ENCODE results near the gene FAM13B.
"Not testable (repeated sequence)": the region's sequence is repeated elsewhere in the genome, so short reads cannot be mapped to it uniquely, and the experiment has no call there.

Gene FAM13B

DNA sequence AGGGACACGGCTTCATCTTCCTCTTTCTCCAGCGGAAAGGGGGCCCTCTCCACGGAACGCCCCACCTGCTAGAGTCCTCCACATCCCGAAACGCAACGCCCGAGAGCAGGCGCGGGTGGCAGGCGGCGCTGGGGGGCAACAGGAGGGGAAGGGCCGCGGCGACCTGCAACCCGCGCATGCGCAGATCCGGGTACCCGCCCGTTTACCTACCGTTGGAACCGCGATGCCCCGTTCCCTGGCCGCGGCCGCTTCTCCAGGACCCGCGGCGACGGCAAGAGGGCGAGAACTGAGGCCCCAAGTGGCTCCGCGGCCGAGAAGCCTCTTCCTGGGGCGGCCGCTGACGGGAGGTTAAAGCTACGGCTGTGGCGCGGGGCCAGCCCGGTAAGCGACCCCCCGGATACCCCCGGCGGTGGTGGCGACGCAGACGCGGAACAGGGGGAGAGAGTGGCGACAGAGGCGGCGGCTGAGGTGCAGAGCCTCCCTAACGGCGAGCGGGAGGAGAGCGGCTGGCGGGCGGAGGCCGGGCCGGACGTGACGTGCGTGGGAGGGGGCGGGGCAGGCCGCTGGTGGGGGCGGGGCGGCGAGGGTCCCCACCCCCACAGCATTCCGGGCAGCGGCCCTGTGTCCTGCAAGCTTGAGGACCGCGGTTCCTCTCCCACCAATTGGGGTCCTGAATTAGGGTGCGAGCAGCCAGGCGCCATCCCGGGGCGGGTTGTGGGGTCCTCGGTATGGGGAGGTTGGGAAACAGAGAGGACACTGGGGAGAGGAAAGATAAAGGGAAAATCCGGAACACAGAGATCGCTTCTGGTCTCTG is at the start of gene FAM13B:
TSS of gene FAM13B (minus strand) at position 508 of the 814 bp plus-strand sequence. CDS start 13,968 bp downstream, outside the sequence.
- no peak for DNase-seq (ENCODE audit: low read depth, low spot score)
- CTCF ChIA-PET: interaction anchor here (1.1 to 18.8 kb wide), 11 partner anchors 10 to 403 kb away, joined by 3 to 444 read pairs (median 6); no protein-coding TSS in a partner anchor
- POLR2A ChIA-PET: interaction anchor here (0.6 kb wide), 1 partner anchor 78 kb away, joined by 3 read pairs; no protein-coding TSS in a partner anchor
- peak within 1 kb of the TSS; percentile 92 for H3K4me3 ChIP-seq (ENCODE audit: low read depth, low read length)
- TF ChIP-seq, protein P1, sequence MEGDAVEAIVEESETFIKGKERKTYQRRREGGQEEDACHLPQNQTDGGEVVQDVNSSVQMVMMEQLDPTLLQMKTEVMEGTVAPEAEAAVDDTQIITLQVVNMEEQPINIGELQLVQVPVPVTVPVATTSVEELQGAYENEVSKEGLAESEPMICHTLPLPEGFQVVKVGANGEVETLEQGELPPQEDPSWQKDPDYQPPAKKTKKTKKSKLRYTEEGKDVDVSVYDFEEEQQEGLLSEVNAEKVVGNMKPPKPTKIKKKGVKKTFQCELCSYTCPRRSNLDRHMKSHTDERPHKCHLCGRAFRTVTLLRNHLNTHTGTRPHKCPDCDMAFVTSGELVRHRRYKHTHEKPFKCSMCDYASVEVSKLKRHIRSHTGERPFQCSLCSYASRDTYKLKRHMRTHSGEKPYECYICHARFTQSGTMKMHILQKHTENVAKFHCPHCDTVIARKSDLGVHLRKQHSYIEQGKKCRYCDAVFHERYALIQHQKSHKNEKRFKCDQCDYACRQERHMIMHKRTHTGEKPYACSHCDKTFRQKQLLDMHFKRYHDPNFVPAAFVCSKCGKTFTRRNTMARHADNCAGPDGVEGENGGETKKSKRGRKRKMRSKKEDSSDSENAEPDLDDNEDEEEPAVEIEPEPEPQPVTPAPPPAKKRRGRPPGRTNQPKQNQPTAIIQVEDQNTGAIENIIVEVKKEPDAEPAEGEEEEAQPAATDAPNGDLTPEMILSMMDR (IDR thresholded peaks at IDR 0.05; ENCODE audit: insufficient read depth, low read length, missing control alignments): peak; percentile 14

DNA sequence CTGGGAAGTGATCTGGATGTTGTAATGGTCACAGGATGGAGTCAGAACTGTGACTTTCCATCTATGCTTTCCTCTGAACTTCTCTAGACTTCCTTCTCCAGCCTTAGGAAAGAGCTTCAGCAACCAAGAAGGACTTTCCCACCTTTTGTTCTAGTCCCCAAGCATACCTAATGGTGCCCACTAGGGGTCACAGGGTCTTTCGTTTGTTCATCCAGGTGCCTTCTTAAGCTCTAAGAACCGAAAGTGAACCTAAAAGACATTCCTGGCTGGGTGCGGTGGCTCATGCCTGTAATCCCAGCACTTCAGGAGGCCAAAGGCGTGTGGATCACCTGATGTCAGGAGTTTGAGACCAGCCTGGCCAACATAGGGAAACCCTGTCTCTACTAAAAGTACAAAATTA is 49.2 kb upstream of the FAM13B start:
- no peak overlapping the region for H3K4me3 ChIP-seq (ENCODE audit: low read depth, low read length)

GRCh38 chr5:138078006-138078643 is 45.2 kb upstream of the FAM13B start:
- H3K4me3 ChIP-seq (ENCODE audit: low read depth, low read length): no peak overlapping the region
- TF ChIP-seq, protein P1 (IDR thresholded peaks at IDR 0.05; ENCODE audit: insufficient read depth, low read length, missing control alignments): no peak
- DNase-seq (ENCODE audit: low read depth, low spot score): no peak
- ChIA-PET POLR2A (no interaction called here), CTCF (interaction anchor here (0.6 to 8.6 kb wide), 26 partner anchors 10 to 299 kb away, joined by 3 to 229 read pairs (median 14); partner anchors contain the start of genes FAM13B and NME5)

More for the DNA sequence above, 49.2 kb upstream of the FAM13B start:
- TF ChIP-seq, protein P1 (IDR thresholded peaks at IDR 0.05; ENCODE audit: insufficient read depth, low read length, missing control alignments): no peak
- CTCF ChIA-PET: interaction anchor here (0.9 to 8.6 kb wide), 8 partner anchors 9 to 303 kb away, joined by 3 to 229 read pairs (median 4); no protein-coding TSS in a partner anchor
- DNase-seq (ENCODE audit: low read depth, low spot score): no peak
- POLR2A ChIA-PET: no interaction called here

DNA sequence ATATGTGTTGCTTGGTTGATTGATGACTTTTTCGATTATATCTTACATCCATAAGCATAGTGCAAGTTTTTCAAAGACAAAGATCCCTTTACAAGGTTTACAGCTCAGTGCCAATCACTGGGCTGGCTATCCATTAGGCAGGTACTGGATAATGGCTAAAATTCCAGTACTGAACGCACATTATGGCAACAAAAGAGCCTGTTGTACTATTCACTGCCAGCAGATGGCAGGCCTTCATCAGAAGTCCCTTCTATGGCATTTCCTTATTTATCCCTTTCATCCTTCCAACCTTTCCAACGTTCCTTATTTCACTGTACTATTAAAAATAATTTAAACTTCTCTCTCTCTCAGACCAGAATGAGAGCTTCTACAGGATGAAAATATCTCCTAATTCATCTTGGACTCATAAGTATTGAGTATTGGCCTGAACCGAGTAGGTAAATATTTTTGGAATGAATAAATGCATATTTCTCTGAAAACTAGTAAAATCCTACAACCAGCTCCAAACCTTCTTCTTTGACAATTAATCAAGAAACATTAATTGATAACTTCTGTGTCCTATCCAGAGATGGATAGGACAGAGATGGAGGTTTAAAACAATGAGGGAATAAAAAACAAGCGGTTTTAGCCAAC is 44.3 kb upstream of the FAM13B start:
- ChIA-PET CTCF (interaction anchor here (0.7 to 8.6 kb wide), 35 partner anchors 9 to 314 kb away, joined by 3 to 229 read pairs (median 9); partner anchors contain the start of genes FAM13B and NME5), POLR2A (no interaction called here)
- peak; percentile 5 for DNase-seq (ENCODE audit: low read depth, low spot score)
- TF ChIP-seq, protein P1 (IDR thresholded peaks at IDR 0.05; ENCODE audit: insufficient read depth, low read length, missing control alignments): peak; percentile 70
- no peak overlapping the region for H3K4me3 ChIP-seq (ENCODE audit: low read depth, low read length)

GRCh38 chr5:138070026-138070425 is 37.1 kb upstream of the FAM13B start:
- H3K4me3 ChIP-seq (ENCODE audit: low read depth, low read length); DNase-seq (ENCODE audit: low read depth, low spot score); POLR2A ChIA-PET: not testable (repeated sequence)
- CTCF ChIA-PET: interaction anchor here (1.0 to 11.0 kb wide), 16 partner anchors 8 to 440 kb away, joined by 3 to 444 read pairs (median 14); partner anchors contain the start of gene FAM13B

- no peak overlapping the region for H3K4me3 ChIP-seq (ENCODE audit: low read depth, low read length)
- TF ChIP-seq, protein P1 (IDR thresholded peaks at IDR 0.05; ENCODE audit: insufficient read depth, low read length, missing control alignments): peak; percentile 85
- CTCF ChIA-PET: interaction anchor here (0.6 to 11.0 kb wide), 38 partner anchors 8 to 439 kb away, joined by 3 to 444 read pairs (median 5); partner anchors contain the start of gene FAM13B
- peak; percentile 9 for DNase-seq (ENCODE audit: low read depth, low spot score)
- POLR2A ChIA-PET: no interaction called here
Measured at GRCh38 chr5:138068742-138069600, 36.1 kb upstream of the FAM13B start.
